Ramos (cell line): ENCODE data around the gene COLGALT1.

Experiments
- in situ Hi-C: fragments of 300-500 bp; cut with MboI; formaldehyde crosslinking; loops from one replicate; pipeline ENCODE4 v1.14.3; 2022; ENCODE audit warnings: low sequenced_read_pairs; ENCODE audit not compliant: unreplicated experiment

Gene COLGALT1

GRCh38 chr19:17617807-17618192 lies 62.4 kb downstream of the COLGALT1 start:
- in situ Hi-C loops, result no loop called here

GRCh38 chr19:17618281-17618903 lies 62.9 kb downstream of the COLGALT1 start:
- in situ Hi-C loops, result no loop called here

GRCh38 chr19:17618936-17619335 lies 63.5 kb downstream of the COLGALT1 start:
- in situ Hi-C loops, result no loop called here

- in situ Hi-C loops, result no loop called here
Observed at GRCh38 chr19:17620696-17621095, 65.2 kb downstream of the COLGALT1 start.

- in situ Hi-C loops, result no loop called here
Observed at GRCh38 chr19:17623224-17623935, 67.9 kb downstream of the COLGALT1 start.

GRCh38 chr19:17624314-17624991 lies 69.0 kb downstream of the COLGALT1 start:
- in situ Hi-C loops, result no loop called here

- in situ Hi-C loops, result no loop called here
Observed at GRCh38 chr19:17625043-17625442, 69.6 kb downstream of the COLGALT1 start.

- in situ Hi-C loops, result no loop called here
Observed at GRCh38 chr19:17625980-17626379, 70.5 kb downstream of the COLGALT1 start.

- in situ Hi-C loops, result no loop called here
Observed at GRCh38 chr19:17626456-17627015, 71.1 kb downstream of the COLGALT1 start.

GRCh38 chr19:17627161-17627560 lies 71.7 kb downstream of the COLGALT1 start:
- in situ Hi-C loops, result no loop called here

GRCh38 chr19:17627921-17628320 lies 72.5 kb downstream of the COLGALT1 start:
- in situ Hi-C loops, result no loop called here

- in situ Hi-C loops, result no loop called here
Observed at GRCh38 chr19:17629760-17630159, 74.3 kb downstream of the COLGALT1 start.

GRCh38 chr19:17632577-17632976 lies 77.1 kb downstream of the COLGALT1 start:
- in situ Hi-C loops, result no loop called here
